IPS-15b (cell line): ENCODE results near the gene PLEKHA5.

Experiments
- H3K27me3 ChIP-seq: one replicate; pipeline ENCODE4 v1.6.1; 2013; ENCODE audit warnings: low read length; ENCODE audit not compliant: control insufficient read depth, insufficient read depth
- H3K36me3 ChIP-seq: one replicate; pipeline ENCODE4 v1.6.1; 2013; ENCODE audit warnings: low read length; ENCODE audit not compliant: control insufficient read depth, insufficient read depth
- H3K4me1 ChIP-seq: one replicate; pipeline ENCODE4 v1.6.1; 2013; ENCODE audit warnings: mild to moderate bottlenecking, low read length; ENCODE audit not compliant: control insufficient read depth, insufficient read depth
- H3K4me3 ChIP-seq: one replicate; pipeline ENCODE4 v1.5.1; 2013; ENCODE audit warnings: low read depth, low read length
- H3K9ac ChIP-seq: one replicate; pipeline ENCODE4 v1.6.1; 2013; ENCODE audit warnings: low read depth, mild to moderate bottlenecking, low read length
- H3K9me3 ChIP-seq: one replicate; pipeline ENCODE4 v1.6.1; 2013; ENCODE audit warnings: mild to moderate bottlenecking, low read length; ENCODE audit not compliant: control insufficient read depth, insufficient read depth

Gene PLEKHA5

DNA sequence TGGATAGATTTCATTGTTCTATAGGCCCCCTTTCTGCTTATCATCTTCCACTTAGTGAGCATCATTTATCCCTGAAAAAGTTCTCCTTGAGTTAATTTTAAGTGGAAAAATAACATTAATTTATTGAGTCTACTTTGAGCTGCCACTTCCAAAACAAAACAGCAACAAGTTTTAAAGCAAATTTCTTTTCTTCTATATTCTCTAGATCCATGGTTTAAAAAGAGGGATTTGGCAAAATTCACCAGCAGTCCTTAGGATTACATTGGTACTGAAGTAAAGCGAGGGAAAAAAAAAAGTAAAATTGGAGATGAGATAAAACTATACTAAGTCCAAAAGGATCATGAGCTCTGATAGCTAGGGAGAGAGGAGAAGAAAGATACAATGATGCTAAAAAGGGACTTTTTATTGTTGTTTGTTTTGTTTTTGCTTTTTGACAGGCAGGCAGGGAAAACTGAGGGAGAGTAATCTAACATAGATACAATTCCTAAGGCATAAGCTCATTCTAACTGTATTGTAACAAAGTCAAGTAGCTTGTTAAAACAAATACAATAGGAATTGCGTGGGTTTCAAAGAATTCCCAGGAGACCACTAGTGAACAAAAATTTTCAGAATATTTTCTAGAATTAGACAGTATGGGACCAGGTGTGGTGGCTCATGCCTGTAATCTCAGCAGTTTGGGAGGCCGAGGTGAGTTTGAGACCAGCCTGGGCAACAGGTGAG is 19.2 kb upstream of the PLEKHA5 start:
- Histone ChIP-seq H3K4me1 (no peaks in the 10 kb centered on the region), H3K4me3 (no peak overlapping the region), H3K9ac (no peak overlapping the region), H3K36me3 (no peaks in the 10 kb centered on the region), H3K27me3 (no peaks in the 10 kb centered on the region), H3K9me3 (no peaks in the 10 kb centered on the region)

DNA sequence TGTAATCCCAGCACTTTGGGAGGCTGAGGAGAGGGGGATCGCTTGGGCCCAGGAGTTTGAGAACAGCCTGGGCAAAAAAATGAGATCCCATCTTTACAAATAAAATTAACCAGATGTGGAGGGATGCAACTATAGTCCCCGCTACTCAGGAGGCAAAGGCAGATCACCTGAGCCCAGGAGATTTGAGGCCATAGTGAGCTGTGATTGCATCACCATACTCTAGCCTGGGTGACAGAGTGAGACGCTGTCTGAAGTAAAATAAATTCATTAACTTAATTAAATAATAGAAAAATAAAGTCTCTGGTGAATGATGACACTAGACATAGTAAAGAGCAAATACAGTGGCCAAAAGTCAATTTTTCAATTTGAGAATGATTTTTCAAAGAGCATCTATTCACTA is 16.1 kb upstream of the PLEKHA5 start:
- Histone ChIP-seq H3K9ac (no peak overlapping the region), H3K36me3 (no peaks in the 10 kb centered on the region), H3K27me3 (no peaks in the 10 kb centered on the region), H3K4me3 (no peak overlapping the region), H3K4me1 (no peaks in the 10 kb centered on the region), H3K9me3 (no peaks in the 10 kb centered on the region)

DNA sequence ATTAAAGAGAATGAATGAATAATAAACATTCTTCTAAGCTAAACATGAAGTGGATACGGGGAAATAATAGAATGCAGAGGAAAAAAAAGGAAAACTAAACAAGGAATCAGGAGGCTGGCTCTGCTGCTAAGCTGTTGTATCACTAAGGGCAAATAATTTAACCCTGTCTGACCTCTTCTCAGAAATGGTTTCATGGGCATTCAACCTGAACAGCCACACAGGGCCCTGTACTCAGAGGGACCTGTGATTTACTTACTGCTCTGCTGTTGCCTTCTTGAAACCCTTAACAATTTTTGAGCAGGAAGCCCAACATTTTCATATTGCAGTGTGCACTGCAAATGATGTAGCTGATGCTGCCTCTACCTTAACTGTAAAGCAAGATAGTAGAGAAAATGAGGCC is 14.2 kb upstream of the PLEKHA5 start:
- Histone ChIP-seq H3K9ac (no peak overlapping the region), H3K27me3 (no peaks in the 10 kb centered on the region), H3K36me3 (no peaks in the 10 kb centered on the region), H3K4me1 (no peaks in the 10 kb centered on the region), H3K4me3 (no peak overlapping the region), H3K9me3 (no peaks in the 10 kb centered on the region)

DNA sequence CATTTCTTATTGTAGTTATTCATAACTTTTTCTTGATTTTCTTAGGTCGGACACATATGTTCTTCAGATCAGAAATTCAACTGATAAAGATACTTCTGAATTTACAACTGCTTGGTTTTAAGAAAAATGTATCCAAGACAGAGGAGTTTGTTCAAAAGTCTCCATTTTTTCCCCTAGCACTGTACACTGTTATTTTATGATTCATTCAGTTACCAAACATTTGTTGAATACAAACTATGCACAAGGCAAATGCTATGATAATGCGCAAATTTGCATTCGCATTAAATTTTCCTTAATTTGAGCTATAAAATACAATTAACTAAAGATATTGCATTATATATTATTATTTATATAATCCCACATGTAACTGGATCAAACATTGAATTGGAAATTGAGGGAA is 10.1 kb upstream of the PLEKHA5 start:
- H3K27me3 ChIP-seq: no peaks in the 10 kb centered on the region

DNA sequence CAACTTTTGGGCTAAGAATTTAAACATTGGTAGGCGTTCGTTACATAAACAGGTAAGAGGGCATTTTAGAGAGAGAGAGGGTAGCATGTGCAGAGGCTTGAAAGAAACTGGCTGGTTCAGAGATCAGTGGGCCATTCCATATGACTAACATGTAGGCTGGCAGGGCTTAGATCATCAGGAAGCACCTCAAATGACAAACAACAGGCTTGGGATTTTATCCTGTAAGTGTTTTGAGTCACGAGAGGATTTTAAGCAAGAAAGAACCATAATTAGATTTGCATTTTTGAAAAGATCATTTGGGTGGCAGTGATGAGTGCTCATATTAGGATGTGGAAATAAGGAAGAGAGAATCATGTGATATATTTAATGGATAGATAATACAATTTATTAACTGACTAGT is 8.7 kb upstream of the PLEKHA5 start:
- Histone ChIP-seq H3K4me3 (no peak overlapping the region), H3K9me3 (no peaks in the 10 kb centered on the region), H3K9ac (no peak overlapping the region), H3K4me1 (no peaks in the 10 kb centered on the region), H3K36me3 (no peaks in the 10 kb centered on the region), H3K27me3 (no peaks in the 10 kb centered on the region)

More for the DNA sequence above, 10.1 kb upstream of the PLEKHA5 start:
- no peaks in the 10 kb centered on the region for H3K4me1 ChIP-seq
- H3K4me3 ChIP-seq: no peak overlapping the region
- H3K9me3 ChIP-seq: no peaks in the 10 kb centered on the region
- H3K36me3 ChIP-seq: no peaks in the 10 kb centered on the region
- H3K9ac ChIP-seq: no peak overlapping the region

DNA sequence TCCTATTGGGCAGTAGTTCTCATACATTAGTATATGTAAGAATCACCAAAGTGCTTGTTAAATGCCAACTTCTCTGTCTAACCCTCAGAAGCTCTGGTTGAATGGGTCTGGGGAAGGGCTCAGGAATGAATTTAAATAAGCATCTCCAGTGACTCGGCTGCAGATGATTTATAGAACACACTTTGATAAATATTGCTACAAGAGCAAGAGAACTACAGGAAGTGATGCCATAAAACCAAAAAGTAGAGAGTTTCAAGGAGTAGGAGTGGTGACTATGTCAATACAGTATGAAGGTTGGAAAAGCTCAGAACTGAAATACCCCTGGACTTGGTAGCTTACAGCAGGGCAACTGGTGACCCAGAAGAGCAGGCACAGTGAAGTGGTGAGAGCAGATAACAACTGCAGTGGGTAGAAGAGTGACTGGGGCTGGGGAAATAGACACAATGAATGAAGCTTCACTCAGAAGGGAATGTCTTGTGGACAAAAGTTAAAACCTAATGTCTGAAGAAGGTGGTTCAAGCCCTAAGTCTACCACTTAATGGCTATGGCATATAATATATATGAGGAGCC is 8.0 kb upstream of the PLEKHA5 start:
- H3K9ac ChIP-seq: no peak overlapping the region
- no peaks in the 10 kb centered on the region for H3K27me3 ChIP-seq
- no peaks in the 10 kb centered on the region for H3K36me3 ChIP-seq
- H3K4me3 ChIP-seq: no peak overlapping the region
- H3K4me1 ChIP-seq: no peaks in the 10 kb centered on the region
- no peaks in the 10 kb centered on the region for H3K9me3 ChIP-seq

DNA sequence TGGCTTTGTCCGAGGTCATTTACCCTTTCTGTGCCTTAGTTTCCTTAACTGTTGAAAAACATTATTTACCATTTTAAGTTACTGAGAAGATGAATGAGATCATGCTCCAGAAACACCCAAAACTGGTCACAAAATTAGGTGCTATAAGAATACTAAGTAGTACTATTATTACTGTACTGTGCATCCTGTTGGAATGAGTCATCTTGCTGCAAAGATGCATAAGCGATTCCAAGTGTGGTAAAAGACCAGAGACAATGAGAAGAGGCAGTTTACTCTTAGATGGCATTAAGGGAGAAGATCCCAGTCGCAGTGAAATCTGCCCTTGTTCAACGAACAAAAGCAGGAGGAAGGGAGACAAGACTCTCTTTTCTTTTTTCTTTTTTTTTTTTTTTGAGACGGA is 4.2 kb upstream of the PLEKHA5 start:
- Histone ChIP-seq H3K4me1 (peaks cover 3% of the 10 kb centered on the region), H3K27me3 (no peaks in the 10 kb centered on the region), H3K36me3 (no peaks in the 10 kb centered on the region), H3K9me3 (peaks cover 7% of the 10 kb centered on the region), H3K9ac (no peak overlapping the region), H3K4me3 (no peak overlapping the region)

DNA sequence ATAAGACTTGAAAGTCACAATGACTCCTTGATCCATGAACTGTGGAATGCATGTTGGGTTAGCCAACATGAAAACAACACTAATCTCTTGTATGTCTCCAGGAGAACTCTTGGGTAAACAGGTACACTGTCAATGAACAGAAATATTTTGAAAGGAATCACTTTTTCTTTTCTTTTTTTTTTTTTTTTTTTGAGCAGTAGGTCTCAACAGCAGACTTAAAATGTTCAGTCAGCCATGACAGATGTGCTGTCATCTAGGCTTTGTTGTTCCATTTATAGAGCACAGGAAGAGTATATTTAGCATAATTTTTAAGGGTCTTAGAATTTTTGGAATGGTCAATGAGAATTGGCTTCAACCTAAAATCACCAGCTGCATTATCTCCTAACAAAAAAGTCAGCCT is 2.3 kb upstream of the PLEKHA5 start:
- peaks cover 4% of the 10 kb centered on the region for H3K4me1 ChIP-seq
- no peak overlapping the region for H3K4me3 ChIP-seq
- no peaks in the 10 kb centered on the region for H3K27me3 ChIP-seq
- no peak overlapping the region for H3K9ac ChIP-seq
- no peaks in the 10 kb centered on the region for H3K36me3 ChIP-seq
- H3K9me3 ChIP-seq: peaks cover 7% of the 10 kb centered on the region

DNA sequence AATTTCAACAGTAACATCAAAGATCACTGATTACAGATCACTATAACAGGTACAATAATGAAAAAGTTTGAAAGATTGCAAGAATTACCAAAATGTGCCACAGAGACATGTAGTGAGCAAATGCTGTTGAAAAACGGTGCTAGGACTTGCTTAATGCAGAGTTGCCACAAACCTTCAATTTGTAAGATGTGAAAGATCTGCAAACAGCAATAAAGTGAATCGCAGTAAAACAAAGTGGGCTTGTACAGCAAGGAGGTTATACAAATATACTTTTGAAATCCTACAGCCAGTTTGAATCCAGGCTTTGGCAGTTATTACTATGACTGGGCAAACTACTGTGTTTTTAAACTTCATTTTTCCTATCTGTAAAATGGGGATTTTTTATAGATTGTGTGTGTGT is 1.0 kb upstream of the PLEKHA5 start:
- Histone ChIP-seq H3K9me3 (peaks cover 7% of the 10 kb centered on the region), H3K4me1 (peaks cover 13% of the 10 kb centered on the region), H3K4me3 (no peak overlapping the region), H3K36me3 (no peaks in the 10 kb centered on the region), H3K27me3 (no peaks in the 10 kb centered on the region), H3K9ac (no peak overlapping the region)

DNA sequence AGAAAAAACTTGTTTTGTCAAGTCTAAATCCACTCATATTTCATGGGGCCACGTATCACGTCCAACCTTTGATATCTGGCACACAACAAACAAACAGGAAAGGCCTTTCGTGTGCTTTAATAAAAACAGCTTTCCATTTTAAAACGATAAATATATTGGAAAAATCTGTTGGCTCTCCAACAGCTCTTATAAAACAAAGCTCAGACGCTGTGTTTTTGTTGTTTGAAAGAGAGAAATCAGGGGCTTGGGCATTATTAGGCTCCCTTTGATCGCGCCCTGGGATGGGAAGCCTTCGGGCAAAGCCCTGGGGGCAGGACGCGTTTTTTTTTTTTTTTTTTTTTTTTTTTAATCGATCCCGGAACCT is 429 bp upstream of the PLEKHA5 start:
- peak overlapping the region; percentile 47 for H3K4me3 ChIP-seq
- peak overlapping the region; percentile 28 for H3K9ac ChIP-seq
- H3K4me1 ChIP-seq: peaks cover 16% of the 10 kb centered on the region
- no peaks in the 10 kb centered on the region for H3K27me3 ChIP-seq
- H3K36me3 ChIP-seq: no peaks in the 10 kb centered on the region
- peaks cover 7% of the 10 kb centered on the region for H3K9me3 ChIP-seq

DNA sequence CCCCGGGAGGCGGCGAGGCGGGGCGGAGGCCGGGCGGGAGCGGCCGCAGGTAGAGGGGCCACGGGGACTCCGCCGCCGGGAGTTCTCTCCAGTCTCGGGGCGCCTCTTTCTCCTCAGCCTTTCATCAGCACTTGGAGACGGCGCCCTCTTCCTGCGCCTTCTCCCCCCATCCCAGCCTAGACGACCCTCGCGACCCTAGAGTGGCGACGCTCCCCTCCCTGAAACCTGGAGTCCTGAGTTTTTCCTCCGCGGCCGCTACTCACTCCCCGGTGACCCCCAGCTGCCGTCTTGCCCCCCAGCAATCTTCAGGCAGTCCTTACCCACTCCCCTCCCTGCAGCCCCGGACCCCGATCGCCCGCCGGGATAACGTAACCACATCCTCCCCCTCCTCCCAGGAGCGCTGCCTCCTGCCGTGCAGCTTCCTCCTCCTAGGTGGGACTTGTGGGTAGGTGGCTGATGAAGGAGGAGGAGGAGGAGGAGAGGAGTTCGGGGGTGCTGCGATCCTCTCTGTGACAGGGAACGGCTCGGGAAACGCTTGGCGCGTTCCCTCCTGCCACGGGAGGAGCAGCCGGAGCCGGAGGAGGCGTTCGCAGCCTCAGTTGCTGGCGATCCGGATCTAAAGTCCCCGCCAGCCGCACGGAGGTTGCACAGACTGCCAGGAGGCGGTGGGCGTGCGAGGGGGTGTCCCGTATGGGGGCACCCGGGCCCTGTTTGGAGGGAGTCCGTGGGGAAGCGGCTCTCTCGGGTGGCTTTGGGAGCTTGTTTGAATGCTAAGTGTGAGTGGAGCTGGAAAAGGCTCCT is 891 bp downstream of the PLEKHA5 start:
- H3K36me3 ChIP-seq: no peaks in the 10 kb centered on the region
- peaks cover 7% of the 10 kb centered on the region for H3K9me3 ChIP-seq
- H3K4me3 ChIP-seq: peak overlapping the region; percentile 89
- H3K27me3 ChIP-seq: no peaks in the 10 kb centered on the region
- H3K9ac ChIP-seq: peak overlapping the region; percentile 88
- H3K4me1 ChIP-seq: peaks cover 26% of the 10 kb centered on the region

DNA sequence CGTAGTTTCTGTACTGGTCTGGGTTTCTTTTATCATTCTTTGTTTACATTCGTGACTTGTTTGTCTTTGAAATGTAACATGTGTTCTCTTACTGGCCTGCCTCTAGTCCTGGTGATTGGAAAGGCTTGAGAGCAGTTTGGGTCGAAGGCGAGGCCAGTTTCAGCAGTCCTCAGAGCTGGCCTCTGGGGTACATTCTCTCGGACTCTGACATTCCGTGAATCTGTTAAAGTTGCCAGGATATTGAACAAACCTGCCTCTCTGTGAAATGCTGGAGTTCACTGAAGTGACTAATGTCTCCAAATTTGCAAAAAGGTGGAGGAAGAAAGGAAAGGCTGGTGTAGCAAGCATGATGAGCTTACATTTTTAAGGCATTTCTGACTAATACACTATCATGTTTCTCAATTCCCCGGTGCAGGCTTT is 1.5 kb downstream of the PLEKHA5 start:
- Histone ChIP-seq H3K4me3 (peak overlapping the region; percentile 89), H3K9ac (peak overlapping the region; percentile 88), H3K36me3 (no peaks in the 10 kb centered on the region), H3K27me3 (no peaks in the 10 kb centered on the region), H3K9me3 (peaks cover 7% of the 10 kb centered on the region), H3K4me1 (peaks cover 28% of the 10 kb centered on the region)
